GM18907 (cell line): ENCODE data around the gene EIF4ENIF1.
"Not testable (repeated sequence)": the region's sequence is repeated elsewhere in the genome, so short reads cannot be mapped to it uniquely, and the experiment has no call there.

Source experiments
- ATAC-seq: cut with Tn5 transposase; IDR thresholded peaks from one replicate; pipeline ENCODE4 v1.9.1; 2021; ENCODE audit warnings: mild to moderate bottlenecking, moderate library complexity; ENCODE audit not compliant: unreplicated experiment

Gene EIF4ENIF1

DNA sequence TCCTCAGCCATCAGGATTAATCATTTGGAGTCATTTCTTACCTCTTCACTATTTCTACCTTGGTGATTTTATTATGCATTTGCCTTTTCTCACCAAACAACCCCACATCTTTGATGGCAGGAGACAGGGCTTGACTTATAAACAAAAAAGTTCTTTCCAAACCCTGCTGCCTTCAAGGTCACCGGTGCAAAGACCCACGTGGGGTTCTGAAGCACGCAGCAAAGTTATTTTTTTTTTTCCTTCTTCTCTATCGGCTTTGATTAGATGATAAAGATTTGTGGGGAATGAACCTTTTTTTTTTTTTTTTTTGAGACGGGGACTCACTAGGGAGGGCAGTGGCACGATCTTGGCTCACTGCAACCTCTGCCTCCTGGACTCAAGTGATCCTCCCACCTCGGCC lies 46.1 kb downstream of the EIF4ENIF1 start:
- ATAC-seq = no peak

- ATAC-seq = no peak
Measured at GRCh38 chr22:31442768-31443489, 46.7 kb downstream of the EIF4ENIF1 start.

DNA sequence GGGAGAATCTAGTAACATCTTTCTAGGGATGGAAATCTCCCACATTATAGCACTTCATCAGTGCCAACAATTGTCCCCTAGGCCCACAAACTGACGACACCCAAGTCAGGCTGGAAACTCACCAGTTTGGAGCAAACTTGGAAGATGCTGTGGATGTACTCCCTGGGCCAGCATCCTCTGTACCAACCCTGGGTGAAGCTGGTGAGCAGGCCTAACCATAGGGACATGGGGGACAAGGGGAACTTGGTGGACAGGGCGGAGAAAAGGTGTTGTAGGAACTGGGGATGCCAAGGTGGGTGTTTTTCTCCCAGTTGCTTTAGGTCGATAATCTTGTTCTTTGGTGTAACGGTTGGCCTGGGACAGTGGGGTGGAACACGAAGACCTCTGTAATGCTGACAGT lies 48.0 kb downstream of the EIF4ENIF1 start:
- ATAC-seq = no peak

GRCh38 chr22:31440681-31441080 lies 49.0 kb downstream of the EIF4ENIF1 start:
- no peak for ATAC-seq

DNA sequence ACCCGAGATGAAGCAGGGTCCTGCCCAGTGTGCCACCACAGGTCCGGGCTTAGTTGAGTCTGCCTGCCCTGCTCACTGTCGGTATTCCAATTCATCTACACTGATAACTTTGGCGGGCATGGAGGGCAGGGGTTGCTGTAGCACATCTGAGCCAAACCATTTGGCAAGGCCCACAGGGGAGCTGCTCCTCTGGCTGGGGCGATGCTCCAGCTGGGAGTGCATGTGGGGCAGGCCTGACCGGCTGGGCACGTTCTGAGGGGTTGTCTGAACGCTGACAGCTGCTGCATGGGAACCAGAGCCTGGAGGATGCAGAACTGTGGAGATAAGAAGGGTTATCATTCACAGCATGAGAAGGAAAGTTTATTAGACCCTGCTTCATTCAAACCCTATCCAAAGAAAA lies 49.8 kb downstream of the EIF4ENIF1 start:
- no peak for ATAC-seq

- ATAC-seq = no peak
Measured at GRCh38 chr22:31436132-31436531, 53.5 kb downstream of the EIF4ENIF1 start.

DNA sequence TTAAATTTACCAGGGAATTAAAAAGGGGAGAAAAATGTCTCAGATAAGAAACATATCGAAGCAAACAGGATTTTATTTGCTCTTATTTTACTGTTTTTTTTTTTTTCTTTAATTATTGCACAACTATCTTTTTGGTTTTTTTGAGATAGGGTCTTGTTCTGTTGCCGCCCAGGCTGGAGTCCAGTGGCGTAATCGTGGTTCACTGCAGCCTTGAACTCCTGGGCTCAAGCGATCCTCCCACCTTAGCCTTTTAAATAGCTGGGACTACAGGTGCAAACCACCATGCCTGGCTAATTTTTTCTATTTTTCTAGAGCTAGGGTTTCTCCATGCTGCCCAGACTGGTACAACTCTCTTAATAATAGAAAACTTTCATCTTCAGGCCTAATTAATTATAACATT lies 57.7 kb downstream of the EIF4ENIF1 start:
- no peak for ATAC-seq

- ATAC-seq = no peak
Measured at GRCh38 chr22:31425331-31426050, 64.2 kb downstream of the EIF4ENIF1 start.

DNA sequence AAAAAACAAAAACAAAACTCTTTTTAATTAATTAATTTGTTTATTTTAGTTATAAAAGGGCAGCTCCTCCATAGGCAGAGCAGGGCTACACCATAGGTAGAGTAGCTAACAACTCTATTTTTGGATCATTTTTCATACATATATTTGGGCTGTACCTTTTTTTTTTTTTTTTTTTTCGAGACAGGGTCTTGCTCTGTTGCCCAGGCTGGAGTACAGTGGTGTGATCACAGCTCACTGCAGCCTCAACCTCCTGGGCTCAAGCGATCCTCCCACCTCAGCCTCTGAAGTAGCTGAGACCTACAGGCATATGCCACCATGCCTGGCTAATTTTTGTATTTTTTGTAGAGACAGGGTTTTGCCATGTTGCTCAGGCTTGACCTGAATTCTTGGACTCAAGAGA lies 87.3 kb downstream of the EIF4ENIF1 start:
- ATAC-seq = not testable (repeated sequence)

- no peak for ATAC-seq
Measured at GRCh38 chr22:31400023-31400397, 89.6 kb downstream of the EIF4ENIF1 start.

DNA sequence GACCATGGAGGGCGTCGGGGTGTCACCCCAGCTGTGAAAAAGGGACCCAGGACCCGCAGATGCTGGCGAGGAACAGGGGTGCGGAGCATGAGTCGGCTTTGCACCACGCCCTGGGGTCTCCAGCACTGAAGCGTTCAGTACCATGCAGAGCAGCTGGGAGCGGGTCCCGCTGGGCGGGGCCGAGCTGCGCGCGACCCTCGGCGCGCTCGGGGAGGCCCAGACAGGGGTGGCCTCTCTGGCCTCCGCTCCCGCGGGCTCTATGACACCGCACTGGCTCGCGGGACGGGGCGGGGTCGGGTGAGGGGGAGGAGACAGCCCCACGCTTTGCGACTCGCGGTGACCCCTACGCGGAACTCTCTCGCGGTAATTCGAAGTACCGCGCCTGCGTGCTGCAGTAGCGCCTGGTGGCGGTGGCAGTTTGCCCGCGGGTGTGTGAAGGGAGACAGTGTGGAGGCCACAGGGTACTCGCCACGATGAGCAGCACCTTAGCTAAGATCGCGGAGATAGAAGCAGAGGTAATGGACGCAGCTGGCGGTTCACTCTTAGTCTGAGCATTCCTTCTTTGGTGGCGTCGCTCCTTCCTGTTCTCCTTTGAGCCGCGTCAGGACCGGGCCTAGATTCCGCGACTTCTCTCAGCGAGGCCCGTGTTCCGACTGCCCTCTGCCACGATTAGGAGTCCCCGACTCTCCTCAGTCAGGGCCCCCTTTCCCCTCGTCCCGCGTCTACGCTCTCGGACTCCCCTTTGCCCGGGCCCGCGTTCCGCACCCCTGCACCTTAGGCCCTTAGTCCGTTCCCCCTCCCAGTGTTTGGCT lies 90.2 kb downstream of the EIF4ENIF1 start, which contains the start of gene DRG1:
DRG1 (plus strand) TSS at position 394 of the 812 bp plus-strand sequence; CDS start at position 474, 80 bp downstream.
- ATAC-seq = peak; percentile 92

GRCh38 chr22:31398231-31398630 lies 91.4 kb downstream of the EIF4ENIF1 start:
- ATAC-seq = no peak

- ATAC-seq = no peak
Measured at GRCh38 chr22:31394326-31394725, 95.3 kb downstream of the EIF4ENIF1 start.

- no peak for ATAC-seq
Measured at GRCh38 chr22:31393893-31394292, 95.7 kb downstream of the EIF4ENIF1 start.
